ENCODE results near the gene CBX8.

CBX8 gene

DNA sequence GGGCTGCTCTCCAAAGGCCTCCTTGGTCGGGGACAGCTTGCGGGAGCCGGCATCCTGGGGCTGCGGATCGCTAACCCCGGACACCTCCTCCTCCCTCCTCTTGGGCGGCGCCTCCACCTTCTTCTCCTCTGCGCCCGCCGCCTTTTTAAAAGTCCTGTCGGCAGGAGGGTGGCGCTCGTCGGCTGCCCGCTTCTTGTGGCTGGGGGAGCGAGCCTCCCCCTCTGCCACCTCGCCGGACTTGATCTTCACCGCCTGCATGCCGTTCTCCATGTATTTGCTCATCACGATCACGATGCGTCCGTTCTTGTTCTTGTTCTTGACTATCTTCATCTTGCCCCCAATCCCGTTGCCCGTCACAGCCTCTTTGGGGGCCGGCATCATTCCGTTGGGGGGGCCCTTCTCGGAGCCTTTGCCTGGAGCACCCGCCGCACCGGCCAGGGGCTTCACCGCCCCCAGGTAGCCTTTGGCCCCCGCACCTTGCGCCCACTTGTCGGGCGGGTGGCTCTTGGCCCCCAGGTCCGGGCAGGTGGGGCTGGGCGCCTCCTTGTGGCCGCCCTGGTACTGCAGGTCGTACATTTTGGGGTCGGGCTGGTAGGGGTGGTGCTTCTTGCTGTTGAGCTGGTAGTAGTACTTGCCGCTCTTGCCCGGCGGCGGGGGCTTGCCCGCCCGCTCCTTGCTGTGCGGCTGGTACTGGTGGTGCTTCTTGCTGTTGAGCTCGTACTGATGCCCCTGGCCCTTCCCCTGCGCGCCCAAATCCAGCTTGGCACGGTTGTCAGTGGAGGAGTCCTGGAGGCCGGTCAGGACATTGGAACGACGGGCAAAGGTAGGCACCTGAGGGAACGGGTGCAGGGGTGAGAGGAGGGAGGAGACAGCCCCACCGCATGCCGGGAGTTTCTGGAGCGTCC is 37.9 kb upstream of the CBX8 start:
- DNase-seq = no peak

DNA sequence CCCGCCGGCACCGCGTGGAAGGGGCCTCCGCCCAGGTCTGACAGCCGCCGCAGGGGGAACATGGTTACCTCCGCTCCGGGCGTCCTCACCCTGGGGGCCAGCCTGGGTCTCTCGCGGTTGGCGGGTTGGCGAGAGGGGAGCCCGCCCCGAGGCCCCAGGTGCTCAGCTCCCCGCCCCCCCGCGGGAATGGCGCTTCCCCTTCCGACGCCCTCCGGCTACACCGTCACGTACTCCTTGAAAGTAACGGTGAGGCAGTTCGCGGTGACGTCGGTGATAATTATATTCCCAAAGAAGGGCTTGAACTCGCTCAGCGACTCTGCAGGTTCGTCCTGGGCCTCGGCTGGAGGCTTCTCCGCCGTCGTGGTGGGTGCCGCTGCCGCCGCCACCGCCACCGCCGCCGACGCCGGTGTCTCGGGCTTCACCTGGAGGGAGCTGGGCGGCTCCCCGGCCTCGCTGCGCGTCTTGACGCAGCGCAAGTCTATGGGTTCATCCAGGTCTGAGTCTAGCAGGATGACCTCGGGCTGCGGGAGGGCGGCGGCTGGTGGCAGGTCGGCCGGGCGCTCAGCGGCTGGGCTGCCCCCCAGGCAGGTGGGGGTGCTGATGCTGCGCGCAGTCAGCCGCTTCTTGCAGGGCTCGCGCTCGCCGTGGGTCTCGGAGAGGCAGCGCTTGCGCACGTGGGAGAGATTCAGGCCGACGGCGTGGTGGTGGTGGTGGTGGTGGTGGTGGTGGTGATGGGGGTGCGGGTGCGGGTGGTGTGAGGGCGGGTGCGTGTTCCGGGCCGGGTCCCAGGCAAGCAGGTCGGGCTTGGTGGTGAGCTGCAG is 37.1 kb upstream of the CBX8 start:
- no peak for DNase-seq

DNA sequence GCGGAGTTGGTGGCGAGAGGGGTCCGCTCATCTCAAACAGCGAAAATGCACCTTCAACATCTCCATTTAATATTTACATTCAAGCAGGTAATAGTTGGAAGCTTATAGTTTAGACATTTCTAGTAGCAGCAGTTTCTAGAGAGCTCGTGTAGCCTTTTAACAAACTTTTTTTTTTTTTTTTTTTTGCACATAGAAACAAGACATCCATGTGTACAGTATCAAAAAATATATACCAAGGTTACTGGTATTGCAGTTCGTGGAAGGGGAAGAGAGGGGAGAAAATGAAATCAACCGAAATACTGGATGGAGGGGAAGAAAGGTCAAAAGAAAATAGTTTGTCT is 36.2 kb upstream of the CBX8 start:
- DNase-seq = no peak

DNA sequence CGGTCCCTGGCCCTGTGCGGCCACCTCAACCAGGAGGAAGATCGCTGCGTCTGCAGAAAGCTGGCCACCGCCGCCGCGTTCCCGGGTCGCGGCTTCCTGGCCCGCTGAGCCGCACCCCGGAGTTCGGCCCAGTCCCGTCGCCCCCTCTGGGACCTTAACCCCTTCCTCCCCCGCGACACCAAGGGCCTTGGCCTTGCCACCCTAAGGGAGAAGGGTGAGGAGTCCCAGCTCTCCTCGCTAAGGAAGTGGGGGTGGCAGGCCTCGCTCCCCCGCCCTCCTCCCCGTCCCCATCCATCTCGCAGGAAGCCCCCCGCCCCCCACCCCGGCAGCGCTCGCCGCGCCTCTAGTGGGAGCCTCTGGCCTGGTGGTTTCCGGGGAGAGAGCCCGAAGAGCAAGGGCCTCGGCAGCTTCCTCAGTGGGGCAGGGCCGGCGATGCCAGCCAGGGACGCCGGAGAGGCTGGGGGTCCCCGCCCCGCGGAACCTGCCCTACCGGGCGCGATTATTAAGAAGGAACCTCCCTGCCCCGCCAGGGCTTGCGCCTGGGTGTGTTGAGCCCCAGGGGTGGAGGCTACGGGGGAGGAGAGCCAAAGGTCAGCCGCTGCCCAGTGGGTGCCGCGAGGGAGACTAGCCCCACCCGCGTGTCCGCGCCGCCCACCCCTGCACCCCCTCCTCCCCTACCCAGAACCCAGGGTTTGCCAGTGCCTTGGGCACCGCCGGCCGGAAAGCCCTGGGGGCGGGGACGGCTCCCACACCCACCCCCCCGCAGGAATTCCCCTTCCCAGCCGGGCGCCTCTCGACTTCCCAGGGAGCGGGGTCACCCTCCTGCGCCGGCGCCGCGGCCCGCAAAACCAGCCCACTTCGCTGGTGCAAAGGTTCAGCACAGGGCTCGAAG is 35.6 kb upstream of the CBX8 start:
- DNase-seq = no peak

DNA sequence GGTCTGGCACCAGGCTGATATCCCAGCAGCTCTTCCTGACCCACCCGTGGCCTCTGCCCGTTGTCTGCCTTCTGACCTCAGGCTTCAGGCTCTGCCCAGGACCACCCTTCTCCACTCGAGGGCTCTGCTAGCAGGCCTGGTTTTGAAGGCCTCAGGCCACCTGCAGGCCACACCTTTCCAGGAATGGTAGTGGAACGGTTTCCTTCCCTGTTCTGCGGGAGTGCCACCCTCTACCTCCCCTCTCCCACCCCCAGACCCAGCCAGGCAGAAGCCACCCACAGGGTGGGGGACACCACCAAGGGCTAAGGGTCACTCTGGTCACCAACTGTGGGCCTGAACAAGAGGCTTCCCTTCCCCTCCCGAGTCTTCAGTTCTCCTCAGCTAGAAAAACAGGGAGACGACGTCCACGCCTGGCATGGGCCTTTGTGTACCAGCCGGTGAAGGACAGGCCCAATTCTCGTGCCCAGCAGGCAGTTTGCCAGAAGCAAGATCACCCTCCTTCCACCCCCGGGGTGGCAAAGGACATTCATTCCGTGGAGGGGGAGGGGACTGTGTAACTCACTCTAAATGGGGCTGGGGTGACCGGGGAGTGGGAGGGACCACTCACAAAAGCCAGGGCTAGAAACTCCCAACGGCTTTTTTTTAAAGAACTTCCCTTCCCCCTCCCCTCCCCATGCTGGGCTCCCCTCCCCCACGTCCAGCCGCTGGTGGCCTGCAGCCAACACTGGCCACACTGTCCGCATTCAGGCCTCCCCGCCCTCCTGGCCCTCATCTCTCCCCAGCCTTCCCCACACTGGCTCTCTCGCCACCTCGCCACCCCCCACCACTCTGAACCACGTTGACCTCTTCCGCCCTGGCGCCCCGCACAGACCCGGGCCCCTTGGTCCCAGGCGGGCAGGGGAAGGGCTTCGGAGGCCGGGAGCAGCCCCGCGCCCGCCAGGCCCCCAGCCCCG is 34.7 kb upstream of the CBX8 start:
- DNase-seq = no peak

DNA sequence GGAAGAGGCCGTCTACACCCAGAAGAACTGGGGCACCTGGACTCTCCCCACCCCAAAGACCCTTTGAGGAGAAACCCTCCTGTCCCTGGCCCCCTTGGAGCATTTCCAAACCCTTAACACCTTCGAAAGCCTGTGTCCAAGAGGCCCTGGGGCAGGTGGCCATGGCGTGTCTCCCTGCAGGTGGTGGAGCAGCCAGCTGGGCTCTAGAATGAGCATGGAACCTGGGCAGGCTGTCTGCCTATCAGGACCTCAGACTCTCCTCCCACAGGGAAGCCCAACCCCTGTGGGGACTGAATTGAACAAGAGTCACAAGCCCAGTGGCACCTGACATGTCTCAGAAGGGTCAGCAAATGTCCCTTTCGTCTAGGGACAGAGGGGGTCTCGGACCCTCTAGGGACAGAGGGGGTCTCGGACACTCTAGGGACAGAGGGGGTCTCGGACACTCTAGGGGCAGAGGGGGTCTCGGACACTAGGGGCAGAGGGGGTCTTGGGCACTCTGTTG is 33.9 kb upstream of the CBX8 start:
- peak; percentile 33 for DNase-seq

DNA sequence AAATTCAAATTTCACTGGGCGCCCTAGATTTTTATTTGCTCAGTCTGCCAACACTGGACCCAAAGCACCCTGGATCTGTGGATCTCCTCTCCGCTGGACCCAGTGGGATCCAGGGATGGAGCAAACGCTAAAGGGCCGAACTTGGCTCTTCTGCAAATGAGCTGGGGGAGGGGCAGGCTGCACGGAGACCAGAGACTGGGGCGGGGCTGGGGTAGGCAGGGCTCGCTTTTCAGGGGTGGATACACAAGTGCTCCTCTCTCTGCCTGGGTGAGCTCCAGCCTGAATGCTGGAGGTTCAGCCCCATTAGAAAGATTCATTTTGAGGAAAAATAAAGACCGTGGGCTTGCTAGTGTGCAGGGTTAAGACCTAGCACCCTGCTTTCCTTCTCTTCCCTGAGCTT is 33.4 kb upstream of the CBX8 start:
- DNase-seq = no peak

DNA sequence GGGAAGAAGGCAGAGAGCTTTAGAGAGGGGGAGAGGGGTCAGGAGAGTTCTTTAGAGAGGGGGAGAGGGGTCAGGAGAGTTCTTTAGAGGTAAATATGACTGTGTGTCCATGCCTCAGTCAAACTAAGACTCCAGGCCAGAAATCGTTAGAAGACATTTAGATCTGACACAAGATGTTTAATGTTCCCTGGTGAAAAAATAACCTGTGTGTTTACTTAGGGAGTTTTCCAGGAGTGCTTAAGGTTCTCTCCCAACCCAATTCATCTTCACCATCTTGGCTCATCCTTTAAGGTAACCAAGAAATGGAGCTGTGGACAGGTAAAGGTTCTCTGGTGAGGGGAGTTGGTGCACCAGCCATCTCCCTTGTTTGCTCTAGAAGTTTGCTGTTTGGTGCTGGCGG is 32.6 kb upstream of the CBX8 start:
- no peak for DNase-seq

DNA sequence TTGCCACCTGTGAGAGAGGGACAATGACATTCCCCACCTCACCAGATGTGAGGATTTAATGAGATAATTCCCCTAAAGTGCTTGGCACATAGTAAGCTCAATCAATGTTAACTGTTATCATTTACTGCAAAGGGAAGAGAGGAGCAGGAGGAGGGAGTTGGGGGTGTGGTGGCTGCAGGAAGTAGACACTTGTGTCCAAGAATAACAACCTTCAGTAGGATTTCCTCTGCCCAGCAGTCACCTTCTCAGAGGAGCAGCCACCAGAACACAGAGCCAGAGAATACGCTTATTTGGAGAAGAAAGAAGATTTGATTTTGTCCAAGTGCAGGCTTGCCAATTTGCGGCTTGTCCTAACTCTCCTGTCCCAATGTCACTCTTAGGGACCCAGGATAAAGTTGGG is 32.1 kb upstream of the CBX8 start:
- no peak for DNase-seq

DNA sequence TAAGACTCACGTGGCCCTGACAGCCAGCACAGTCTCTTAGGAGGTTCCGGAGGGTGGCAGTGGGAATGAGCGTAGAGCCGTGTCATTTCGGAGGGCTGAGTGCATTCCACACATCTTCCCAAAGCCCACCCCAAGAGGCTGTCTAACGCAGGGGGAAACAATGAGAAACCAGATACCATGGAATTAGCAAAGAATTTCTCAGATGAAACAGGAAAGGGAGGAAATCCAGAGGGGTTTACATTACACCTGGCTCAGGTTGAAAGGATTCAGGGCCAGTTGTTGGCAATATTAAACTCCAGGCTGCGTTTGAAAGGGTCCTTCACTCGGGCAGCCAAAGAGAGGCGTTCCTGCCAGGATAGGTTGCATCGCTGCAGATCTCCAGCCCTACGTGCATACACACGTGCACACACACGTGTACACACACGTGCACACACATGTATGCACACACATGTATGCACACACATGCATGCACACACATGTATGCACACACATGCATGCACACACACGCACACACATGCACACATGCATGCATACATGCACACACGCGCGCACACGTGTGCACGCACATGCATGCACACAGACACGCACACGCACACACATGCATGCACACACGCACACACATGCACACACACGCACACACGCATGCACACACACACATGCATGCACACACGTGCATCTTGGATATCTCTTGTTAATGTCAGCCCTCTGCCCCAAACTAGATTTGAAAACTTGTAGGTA is 30.1 kb upstream of the CBX8 start:
- no peak for DNase-seq

DNA sequence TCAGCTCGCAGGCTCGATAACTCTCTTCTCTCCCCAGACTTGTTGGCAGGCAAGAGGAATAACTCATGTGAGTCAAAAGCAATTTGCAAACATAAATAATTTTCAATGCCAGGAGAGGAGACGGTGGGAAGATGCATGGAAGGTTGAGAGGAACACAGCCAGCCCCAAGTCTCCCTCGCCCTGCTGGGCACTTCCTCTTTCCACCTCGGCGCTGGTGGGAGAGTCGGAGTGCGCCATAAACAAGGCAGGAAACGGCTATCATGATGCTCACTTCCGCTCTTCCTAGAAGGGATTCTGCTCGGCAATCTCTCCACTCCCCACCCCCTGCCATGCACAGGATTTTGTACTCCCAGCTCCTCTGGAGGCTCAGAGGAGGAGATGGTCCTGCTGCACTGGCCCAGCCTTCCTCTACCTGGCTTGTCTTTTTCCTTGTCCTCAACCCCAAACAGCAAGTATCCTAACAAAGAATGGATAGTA is 29.4 kb upstream of the CBX8 start:
- DNase-seq = no peak

DNA sequence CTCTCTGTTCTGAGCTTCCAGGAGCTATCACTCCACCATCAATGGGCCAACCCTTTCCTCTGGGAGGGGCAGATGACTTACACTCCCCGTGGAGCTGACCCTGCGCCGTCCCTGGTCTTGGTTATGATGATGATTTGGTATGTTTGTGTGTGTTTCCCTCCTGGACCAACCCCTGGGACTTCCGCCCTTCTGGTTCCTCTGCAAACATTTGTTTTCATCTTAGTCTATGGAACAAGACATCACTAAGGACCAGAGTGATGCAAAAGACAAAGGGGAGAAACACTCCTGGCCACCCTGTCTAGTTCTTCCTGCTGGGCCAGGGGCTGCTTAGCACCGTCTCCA is 28.7 kb upstream of the CBX8 start:
- DNase-seq = no peak

DNA sequence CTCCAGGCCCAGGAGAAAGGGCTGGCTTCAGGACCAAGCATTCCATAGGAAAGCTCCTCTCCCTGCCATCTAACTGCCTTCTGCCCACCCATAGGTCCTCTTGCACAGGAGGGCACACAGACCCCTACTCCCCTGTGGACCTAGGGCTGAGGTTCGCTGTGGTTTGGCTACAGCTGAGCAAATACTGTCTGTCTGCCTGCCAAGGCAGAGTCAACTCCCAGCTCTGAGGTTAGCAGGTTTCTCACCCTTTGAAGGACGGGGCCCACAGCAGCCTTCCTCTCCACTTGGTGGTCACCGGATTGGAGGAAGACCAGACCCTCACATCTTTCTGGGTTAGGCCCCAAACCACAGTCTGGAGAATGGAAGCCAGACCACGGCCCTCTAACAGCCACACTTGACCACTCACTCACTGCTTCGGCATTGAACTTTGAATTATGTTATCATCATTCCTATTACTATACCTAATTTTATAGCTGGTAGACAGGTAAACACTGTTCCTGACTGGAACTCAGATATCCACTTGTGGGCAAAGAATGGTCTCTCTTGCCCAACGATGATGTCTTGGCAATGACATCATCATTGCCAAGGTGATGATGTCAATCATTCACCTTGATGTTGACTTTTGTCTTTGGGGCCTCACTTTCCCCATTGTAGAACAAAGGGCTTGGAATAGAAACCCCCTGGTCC is 28.2 kb upstream of the CBX8 start:
- DNase-seq = no peak

DNA sequence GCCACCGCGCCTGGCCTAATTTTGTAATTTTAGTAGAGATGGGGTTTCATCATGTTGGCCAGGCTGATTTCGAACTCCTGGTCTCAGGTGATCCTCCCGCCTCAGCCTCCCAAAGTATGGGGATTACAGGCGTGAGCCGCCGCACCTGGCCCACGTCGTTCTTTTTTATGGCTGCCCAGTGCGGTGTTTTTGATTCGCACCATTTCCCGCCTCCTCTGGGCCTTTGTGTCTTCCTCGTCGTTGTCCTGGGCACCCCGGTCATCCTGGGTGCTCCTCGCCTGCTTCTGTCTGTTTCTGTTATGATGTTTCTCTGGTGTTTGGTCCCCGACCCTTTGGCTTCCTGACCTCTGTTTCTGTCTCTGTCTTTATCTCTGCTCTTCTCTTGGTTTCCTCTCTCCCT is 27.4 kb upstream of the CBX8 start:
- no peak for DNase-seq

DNA sequence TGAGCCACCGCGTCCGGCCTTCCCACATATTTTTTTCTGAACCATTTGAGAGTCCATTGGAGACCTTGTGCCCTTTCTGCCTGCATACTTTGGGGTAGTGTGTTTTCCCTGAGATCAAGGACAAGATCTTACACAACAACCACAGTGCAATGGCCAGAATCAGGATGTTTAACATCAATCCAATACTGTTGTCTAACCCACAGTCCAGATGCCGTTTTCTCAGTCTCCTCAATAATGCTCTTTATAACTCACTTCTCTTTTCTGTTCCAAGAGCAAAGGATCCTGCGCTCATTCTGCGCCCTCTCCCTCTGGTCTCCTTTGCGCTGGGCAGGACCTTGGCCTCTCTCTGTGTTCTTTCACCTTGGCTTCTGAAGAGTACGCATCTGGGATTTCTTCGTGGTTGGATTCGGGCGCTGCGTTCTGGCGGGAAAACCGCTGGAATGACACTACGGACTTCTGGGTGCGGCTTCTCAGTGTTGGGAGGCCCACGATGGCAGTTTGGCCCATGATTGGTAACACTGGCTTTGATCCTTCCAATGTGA is 25.8 kb upstream of the CBX8 start:
- no peak for DNase-seq

DNA sequence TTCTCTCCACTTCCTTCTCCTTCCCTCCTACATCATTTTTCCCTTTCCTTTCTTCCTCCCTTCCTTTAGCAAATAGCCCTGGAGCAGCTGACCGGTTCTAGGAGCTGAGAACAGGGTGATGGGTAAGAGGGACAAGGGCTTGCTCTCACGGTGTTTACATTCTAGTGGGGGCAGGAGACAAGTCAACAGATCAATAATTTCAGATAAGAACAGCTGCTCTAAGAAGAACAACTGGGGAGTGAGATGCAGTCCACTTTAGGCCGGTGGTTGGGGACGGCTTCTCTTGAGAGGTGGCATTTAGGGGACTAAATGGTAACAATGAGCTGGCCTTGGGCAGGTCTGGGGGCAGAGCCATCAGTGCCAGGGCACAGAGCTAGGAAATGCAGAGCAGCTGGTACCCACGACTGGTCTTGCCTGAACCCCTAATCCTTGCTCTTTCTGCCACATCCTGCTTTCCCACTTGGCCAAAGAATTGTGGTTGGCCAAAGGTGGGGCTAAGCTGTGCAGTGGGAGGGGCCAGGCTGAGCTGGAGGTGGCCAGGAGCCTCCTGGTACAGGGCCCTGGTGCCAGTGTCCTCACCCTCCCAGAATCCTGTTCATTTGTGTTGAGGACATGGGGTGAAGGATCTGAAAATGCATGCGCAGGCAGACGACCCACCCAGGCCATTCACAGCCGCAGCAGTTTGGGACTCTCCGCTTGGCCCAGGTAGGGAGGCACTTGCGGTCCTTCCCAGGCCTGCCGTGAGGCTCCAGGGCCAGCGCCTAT is 24.6 kb upstream of the CBX8 start:
- DNase-seq = no peak

DNA sequence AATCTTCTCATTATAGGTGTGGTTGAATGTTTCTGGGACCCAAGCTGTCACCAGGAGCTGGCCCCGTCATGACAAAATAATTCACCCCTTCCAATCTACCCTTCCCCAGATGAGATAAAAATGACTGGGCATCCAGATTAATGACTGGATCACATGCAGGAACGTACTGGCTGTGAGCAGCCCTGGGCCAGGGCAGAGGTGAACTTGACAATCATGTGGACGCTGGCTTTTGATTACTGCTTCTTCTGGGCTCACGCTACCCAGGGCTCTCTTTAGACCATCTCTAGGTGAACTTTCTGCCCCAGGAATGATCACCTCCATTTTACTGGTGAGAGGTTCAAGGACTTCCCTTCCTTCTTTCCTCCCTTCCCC is 24.1 kb upstream of the CBX8 start:
- DNase-seq = no peak

DNA sequence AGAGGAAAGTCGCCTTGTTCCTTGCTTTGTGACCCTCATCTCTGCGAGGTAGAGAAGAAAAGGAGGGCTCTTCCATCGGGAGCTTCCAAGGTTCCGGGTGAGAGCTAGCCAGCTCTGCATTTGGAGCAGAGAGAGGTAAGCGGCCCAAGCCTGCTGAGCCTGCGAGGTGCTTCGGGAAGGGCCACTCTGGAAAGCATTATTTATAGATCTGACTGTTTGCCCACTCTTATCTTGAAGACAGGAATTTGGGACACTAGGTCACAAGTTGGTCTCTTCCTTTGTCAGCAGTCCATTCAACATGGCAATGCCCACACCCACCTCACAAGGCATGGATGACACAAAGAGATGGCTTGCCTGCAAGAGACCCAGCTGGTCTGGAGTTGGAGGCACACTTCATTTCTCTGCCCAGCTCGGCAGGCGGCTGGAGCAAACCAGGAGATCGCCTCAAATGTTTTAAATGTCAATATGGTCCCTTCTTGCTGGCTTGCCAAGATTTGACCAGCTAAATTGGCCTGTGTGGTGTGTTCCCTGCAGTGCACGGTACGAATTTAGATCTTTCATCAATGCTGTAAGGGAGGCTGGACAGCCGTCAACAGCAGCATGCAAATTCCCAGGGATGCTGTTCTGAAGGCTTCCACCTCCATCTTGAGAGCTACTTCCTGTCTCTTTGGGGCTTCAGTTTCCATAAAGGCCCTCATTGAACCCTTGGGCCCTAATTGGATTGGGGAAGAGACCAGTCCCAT is 22.8 kb upstream of the CBX8 start:
- DNase-seq = no peak

DNA sequence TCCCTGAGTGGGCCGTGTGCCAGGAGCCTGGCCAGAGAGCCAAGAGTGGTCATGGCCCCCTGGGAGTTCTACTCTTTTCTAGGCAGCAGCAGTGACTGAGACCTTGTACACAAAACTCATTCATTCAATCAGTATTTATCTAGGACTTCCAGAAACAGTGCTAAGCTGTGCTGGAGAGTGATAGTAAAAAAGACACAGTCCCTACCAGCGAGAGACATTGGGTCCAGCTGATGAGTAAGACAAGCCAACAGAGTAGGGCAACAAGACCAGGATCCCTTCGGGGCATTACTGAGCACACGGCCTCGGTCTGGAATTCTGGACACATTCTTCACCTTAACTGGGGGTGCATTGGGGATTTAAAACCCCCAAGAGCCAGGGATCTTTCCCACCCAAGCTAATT is 22.2 kb upstream of the CBX8 start:
- DNase-seq = no peak

All from NCI-H774 (cell line).